K562 (cell line): ENCODE data around the gene SYT10. TPM values are rescaled to one million over a fixed set of nuclear protein-coding genes. Genes with fewer than 3 reads are reported as not detected.

Experiments used
- ATAC-seq: fragments of 200-7000 bp; cut with Tn5 transposase; 3 replicates; pipeline ENCODE4 v1.9.1; 2020; ENCODE audit warnings: moderate library complexity
- BruUV-seq: library from RNA; stranded (reverse); fragments of 400-500 nt; replicated peaks from 2 replicates; lab custom pipeline; 2021; lab: Mats Ljungman, UMichigan
- CTCF ChIA-PET: fragments of 300-600 bp; formaldehyde crosslinking; extraction: SDS; loops from one replicate; lab custom pipeline; 2021; ENCODE audit warnings: low intra/inter-chr PET ratio; lab: Yijun Ruan, JAX
- POLR2A ChIA-PET: fragments of 300-600, 350-650 bp; sonication (Branson Sonifier 250); formaldehyde crosslinking; extraction: SDS; loops from one replicate; lab custom pipeline; 2021; ENCODE audit warnings: antibody characterized with exemption, inconsistent platforms; lab: Yijun Ruan, JAX
- DNase-seq, 4 experiments: peaks; one replicate each; pipeline versions ENCODE4 v3.0.0 to v3.0.0-alpha.2; 2011 to 2018; ENCODE audit warnings: low spot score in 3 of 4, mixed read lengths in 3 of 4; ENCODE audit errors: extremely low read depth in 1 of 4
- FAIRE-seq: peaks from 2 replicates; lab custom pipeline; 2011; peaks lifted over from hg19 to GRCh38; lab: Jason Lieb, UNC
- H2AFZ ChIP-seq: 2 replicates; pipeline ENCODE4 v1.6.0; 2011; ENCODE audit warnings: low read depth, low read length, control low read depth, inconsistent platforms
- H3K27ac ChIP-seq: fragments of 200-600 bp; 3 replicates; pipeline ENCODE4 v1.8.0; 2011; ENCODE audit warnings: low read depth, mild to moderate bottlenecking, control low read depth, inconsistent platforms, low read length, moderate library complexity, mixed read lengths; ENCODE audit errors: extremely low read depth
- H3K27me3 ChIP-seq, 2 experiments: fragments of 300-600 bp in 1 of 2; 2 replicates in 1 of 2; 3 replicates in 1 of 2; pipeline versions ENCODE4 v1.6.0 to v1.8.0; 2011; ENCODE audit warnings: inconsistent platforms in 2 of 2, low read length in 2 of 2, mild to moderate bottlenecking in 1 of 2, mixed read lengths in 1 of 2, moderate library complexity in 1 of 2; ENCODE audit not compliant: control insufficient read depth in 2 of 2, insufficient read depth in 2 of 2
- H3K36me3 ChIP-seq: fragments of 300-600 bp; 3 replicates; pipeline ENCODE4 v1.8.0; 2011; ENCODE audit warnings: mild to moderate bottlenecking, low read length, inconsistent platforms; ENCODE audit not compliant: control insufficient read depth, insufficient read depth
- H3K4me1 ChIP-seq, 2 experiments: fragments of 200-600 bp in 1 of 2; replicated peaks in 1 of 2; 2 replicates in 1 of 2; 3 replicates in 1 of 2; pipeline versions ENCODE4 v1.5.1 to v1.8.0; 2011; ENCODE audit warnings: inconsistent platforms in 2 of 2, low read length in 2 of 2, mild to moderate bottlenecking in 1 of 2, mixed read lengths in 1 of 2, moderate library complexity in 1 of 2; ENCODE audit not compliant: control insufficient read depth in 2 of 2, insufficient read depth in 2 of 2
- H3K4me2 ChIP-seq: 2 replicates; pipeline ENCODE4 v1.6.1; 2011; ENCODE audit warnings: low read length, control low read depth, inconsistent platforms, mixed read lengths; ENCODE audit not compliant: insufficient read depth
- H3K4me3 ChIP-seq: fragments of 200-600 bp; sonication (generic), shearing (Covaris generic); 2 replicates; pipeline ENCODE4 v1.5.1; 2016; ENCODE audit warnings: control low read depth, inconsistent platforms
- H3K79me2 ChIP-seq: fragments of 200-600 bp; 3 replicates; pipeline ENCODE4 v1.8.0; 2011; ENCODE audit warnings: low read length, inconsistent platforms; ENCODE audit not compliant: control insufficient read depth, insufficient read depth
- H3K9ac ChIP-seq, 2 experiments: 2 replicates each; pipeline versions ENCODE4 v1.6.0 to v1.6.1; 2011; ENCODE audit warnings: low read depth in 2 of 2, low read length in 2 of 2, control low read depth in 1 of 2, inconsistent platforms in 1 of 2, mild to moderate bottlenecking in 1 of 2, mixed read lengths in 1 of 2; ENCODE audit not compliant: insufficient read depth in 1 of 2
- H3K9me1 ChIP-seq: one replicate; pipeline ENCODE4 v1.6.0; 2011; ENCODE audit warnings: inconsistent platforms, mild to moderate bottlenecking, low read length, moderate library complexity; ENCODE audit not compliant: control insufficient read depth, insufficient read depth
- H3K9me3 ChIP-seq: replicated peaks from 2 replicates; pipeline ENCODE4 v1.5.1; 2011; ENCODE audit warnings: low read depth, low read length, inconsistent platforms; ENCODE audit not compliant: control insufficient read depth, insufficient read depth
- H4K20me1 ChIP-seq: replicated peaks from 2 replicates; pipeline ENCODE4 v1.6.1; 2011; ENCODE audit warnings: low read length, inconsistent platforms, mixed read lengths; ENCODE audit not compliant: control insufficient read depth, insufficient read depth
- ATF7 ChIP-seq: fragments of 450-650 bp; IDR thresholded peaks from 2 replicates; pipeline ENCODE4 v1.7.1; 2014; ENCODE audit warnings: mild to moderate bottlenecking, moderate library complexity
- E2F6 ChIP-seq, 2 experiments: IDR thresholded peaks; 2 replicates each; pipeline ENCODE4 v1.6.1; 2011; ENCODE audit warnings: borderline replicate concordance in 1 of 2, control low read depth in 1 of 2, low read depth in 1 of 2, low read length in 1 of 2, mild to moderate bottlenecking in 1 of 2, mixed read lengths in 1 of 2, moderate library complexity in 1 of 2; ENCODE audit not compliant: insufficient read depth in 1 of 2, insufficient read length in 1 of 2, poor library complexity in 1 of 2, severe bottlenecking in 1 of 2; ENCODE audit errors: extremely low read depth in 1 of 2
- L3MBTL2 ChIP-seq: fragments of 450-650 bp; IDR thresholded peaks from 2 replicates; pipeline ENCODE4 v1.6.1; 2016; ENCODE audit warnings: mild to moderate bottlenecking, moderate library complexity
- NFIC ChIP-seq: fragments of 450-650 bp; IDR thresholded peaks from 2 replicates; pipeline ENCODE4 v1.6.1; 2017; ENCODE audit warnings: mild to moderate bottlenecking, inconsistent platforms
- WGBS: fragments of 100-300 bp; shearing (Covaris generic); methylation state at CpG from one replicate; pipeline ENCODE4 v1.1.6; 2016; ENCODE audit warnings: low coverage, mixed read lengths; ENCODE audit not compliant: insufficient coverage; ENCODE audit errors: missing lambda C conversion rate; 5-methylcytosine and 5-hydroxymethylcytosine counted together
- in situ Hi-C: fragments of 300-500 bp; cut with MboI; formaldehyde crosslinking; loops from 4 replicates; pipeline ENCODE4 v1.15.0; 2018; ENCODE audit warnings: inconsistent platforms, mixed read lengths
- intact Hi-C: fragments of 100-400 bp; cut with micrococcal nuclease; formaldehyde crosslinking; loops from 2 replicates; pipeline ENCODE4 v1.14.2; 2022
- polyA plus RNA-seq, 8 experiments: library from polyadenylated mRNA; depleted of rRNA in 4 of 8; stranded (reverse) in 5 of 8; unstranded in 3 of 8; fragments of >200 nt; fragmentation: Nextera tagmentation in 2 of 8; fragmentation: Illumina TruSeq in 1 of 8; extraction: Ambion mirVana in 2 of 8; extraction: Trizol in 1 of 8; gene quantifications; 2 replicates each; pipeline versions ENCODE4 v1.2.1 to v1.2.3, GENCODE V29; 2011 to 2014; ENCODE audit warnings: inconsistent platforms in 1 of 8, missing spikeins in 1 of 8
- total RNA-seq, 7 experiments: library from RNA; depleted of rRNA in 6 of 7; stranded (reverse); fragments of >200 nt in 6 of 7; fragmentation: Illumina TruSeq in 2 of 7; extraction: Trizol in 2 of 7; gene quantifications; 2 replicates each; pipeline versions ENCODE4 v1.2.1 to v1.2.3, GENCODE V29; 2011 to 2021; ENCODE audit warnings: low replicate concordance in 1 of 7
- TF ChIP-seq, protein P1 (sequence below): fragments of 450-650 bp; IDR thresholded peaks from 2 replicates; pipeline ENCODE4 v1.6.1; 2016; ENCODE audit warnings: mild to moderate bottlenecking, moderate library complexity
- TF ChIP-seq, protein P2 (sequence below): fragments of 250-450 bp; sonication (Bioruptor Pico); IDR thresholded peaks from 2 replicates; pipeline ENCODE4 v1.8.0; 2021; ENCODE audit warnings: moderate library complexity, mild to moderate bottlenecking, inconsistent platforms

Gene SYT10
- total and polyA plus RNA-seq, 9 of the 15 experiments (the other 6 are each of a cell fraction or from before 2014, with no cell fraction given) = 0.27 to 6.2 (median 2.5) TPM

GRCh38 chr12:33330940-33331339 is 108.7 kb downstream of the SYT10 start:
- TF ChIP-seq L3MBTL2 = peak; percentile 70
- TF ChIP-seq, protein P1, sequence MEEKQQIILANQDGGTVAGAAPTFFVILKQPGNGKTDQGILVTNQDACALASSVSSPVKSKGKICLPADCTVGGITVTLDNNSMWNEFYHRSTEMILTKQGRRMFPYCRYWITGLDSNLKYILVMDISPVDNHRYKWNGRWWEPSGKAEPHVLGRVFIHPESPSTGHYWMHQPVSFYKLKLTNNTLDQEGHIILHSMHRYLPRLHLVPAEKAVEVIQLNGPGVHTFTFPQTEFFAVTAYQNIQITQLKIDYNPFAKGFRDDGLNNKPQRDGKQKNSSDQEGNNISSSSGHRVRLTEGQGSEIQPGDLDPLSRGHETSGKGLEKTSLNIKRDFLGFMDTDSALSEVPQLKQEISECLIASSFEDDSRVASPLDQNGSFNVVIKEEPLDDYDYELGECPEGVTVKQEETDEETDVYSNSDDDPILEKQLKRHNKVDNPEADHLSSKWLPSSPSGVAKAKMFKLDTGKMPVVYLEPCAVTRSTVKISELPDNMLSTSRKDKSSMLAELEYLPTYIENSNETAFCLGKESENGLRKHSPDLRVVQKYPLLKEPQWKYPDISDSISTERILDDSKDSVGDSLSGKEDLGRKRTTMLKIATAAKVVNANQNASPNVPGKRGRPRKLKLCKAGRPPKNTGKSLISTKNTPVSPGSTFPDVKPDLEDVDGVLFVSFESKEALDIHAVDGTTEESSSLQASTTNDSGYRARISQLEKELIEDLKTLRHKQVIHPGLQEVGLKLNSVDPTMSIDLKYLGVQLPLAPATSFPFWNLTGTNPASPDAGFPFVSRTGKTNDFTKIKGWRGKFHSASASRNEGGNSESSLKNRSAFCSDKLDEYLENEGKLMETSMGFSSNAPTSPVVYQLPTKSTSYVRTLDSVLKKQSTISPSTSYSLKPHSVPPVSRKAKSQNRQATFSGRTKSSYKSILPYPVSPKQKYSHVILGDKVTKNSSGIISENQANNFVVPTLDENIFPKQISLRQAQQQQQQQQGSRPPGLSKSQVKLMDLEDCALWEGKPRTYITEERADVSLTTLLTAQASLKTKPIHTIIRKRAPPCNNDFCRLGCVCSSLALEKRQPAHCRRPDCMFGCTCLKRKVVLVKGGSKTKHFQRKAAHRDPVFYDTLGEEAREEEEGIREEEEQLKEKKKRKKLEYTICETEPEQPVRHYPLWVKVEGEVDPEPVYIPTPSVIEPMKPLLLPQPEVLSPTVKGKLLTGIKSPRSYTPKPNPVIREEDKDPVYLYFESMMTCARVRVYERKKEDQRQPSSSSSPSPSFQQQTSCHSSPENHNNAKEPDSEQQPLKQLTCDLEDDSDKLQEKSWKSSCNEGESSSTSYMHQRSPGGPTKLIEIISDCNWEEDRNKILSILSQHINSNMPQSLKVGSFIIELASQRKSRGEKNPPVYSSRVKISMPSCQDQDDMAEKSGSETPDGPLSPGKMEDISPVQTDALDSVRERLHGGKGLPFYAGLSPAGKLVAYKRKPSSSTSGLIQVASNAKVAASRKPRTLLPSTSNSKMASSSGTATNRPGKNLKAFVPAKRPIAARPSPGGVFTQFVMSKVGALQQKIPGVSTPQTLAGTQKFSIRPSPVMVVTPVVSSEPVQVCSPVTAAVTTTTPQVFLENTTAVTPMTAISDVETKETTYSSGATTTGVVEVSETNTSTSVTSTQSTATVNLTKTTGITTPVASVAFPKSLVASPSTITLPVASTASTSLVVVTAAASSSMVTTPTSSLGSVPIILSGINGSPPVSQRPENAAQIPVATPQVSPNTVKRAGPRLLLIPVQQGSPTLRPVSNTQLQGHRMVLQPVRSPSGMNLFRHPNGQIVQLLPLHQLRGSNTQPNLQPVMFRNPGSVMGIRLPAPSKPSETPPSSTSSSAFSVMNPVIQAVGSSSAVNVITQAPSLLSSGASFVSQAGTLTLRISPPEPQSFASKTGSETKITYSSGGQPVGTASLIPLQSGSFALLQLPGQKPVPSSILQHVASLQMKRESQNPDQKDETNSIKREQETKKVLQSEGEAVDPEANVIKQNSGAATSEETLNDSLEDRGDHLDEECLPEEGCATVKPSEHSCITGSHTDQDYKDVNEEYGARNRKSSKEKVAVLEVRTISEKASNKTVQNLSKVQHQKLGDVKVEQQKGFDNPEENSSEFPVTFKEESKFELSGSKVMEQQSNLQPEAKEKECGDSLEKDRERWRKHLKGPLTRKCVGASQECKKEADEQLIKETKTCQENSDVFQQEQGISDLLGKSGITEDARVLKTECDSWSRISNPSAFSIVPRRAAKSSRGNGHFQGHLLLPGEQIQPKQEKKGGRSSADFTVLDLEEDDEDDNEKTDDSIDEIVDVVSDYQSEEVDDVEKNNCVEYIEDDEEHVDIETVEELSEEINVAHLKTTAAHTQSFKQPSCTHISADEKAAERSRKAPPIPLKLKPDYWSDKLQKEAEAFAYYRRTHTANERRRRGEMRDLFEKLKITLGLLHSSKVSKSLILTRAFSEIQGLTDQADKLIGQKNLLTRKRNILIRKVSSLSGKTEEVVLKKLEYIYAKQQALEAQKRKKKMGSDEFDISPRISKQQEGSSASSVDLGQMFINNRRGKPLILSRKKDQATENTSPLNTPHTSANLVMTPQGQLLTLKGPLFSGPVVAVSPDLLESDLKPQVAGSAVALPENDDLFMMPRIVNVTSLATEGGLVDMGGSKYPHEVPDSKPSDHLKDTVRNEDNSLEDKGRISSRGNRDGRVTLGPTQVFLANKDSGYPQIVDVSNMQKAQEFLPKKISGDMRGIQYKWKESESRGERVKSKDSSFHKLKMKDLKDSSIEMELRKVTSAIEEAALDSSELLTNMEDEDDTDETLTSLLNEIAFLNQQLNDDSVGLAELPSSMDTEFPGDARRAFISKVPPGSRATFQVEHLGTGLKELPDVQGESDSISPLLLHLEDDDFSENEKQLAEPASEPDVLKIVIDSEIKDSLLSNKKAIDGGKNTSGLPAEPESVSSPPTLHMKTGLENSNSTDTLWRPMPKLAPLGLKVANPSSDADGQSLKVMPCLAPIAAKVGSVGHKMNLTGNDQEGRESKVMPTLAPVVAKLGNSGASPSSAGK = peak; percentile 34; the same call in 1 of the 2 replicates
- peak; percentile 79 for TF ChIP-seq NFIC
- TF ChIP-seq, protein P2, sequence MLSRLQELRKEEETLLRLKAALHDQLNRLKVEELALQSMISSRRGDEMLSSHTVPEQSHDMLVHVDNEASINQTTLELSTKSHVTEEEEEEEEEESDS (CRISPR knock-in tag) = no peak
- peak in 1 of 2 experiments; percentile 24 for TF ChIP-seq E2F6 (IDR thresholded peaks at IDR 0.05; ENCODE audit: borderline replicate concordance in 1 of 2, extremely low read depth in 1 of 2, insufficient read depth in 1 of 2, insufficient read length in 1 of 2, low read depth in 1 of 2, low read length in 1 of 2, poor library complexity in 1 of 2, severe bottlenecking in 1 of 2)
- no peak for TF ChIP-seq ATF7
- TF ChIP-seq, all 486 proteins: peak for 4
- no peaks in the 10 kb centered on the region for H3K4me1 ChIP-seq
- FAIRE-seq (no peak), ATAC-seq (no peak), DNase-seq (peak in 1 of 4 experiments; percentile 5)
- intact Hi-C loops = no loop called here
- H3K36me3 ChIP-seq = no peaks in the 10 kb centered on the region
- H2AFZ ChIP-seq = no peak overlapping the region
- in situ Hi-C loops = no loop called here
- 15% methylated on average over 2 of the region's 2 CpGs for WGBS
- no peak overlapping the region for H3K4me2 ChIP-seq
- no peaks in the 10 kb centered on the region for H3K27me3 ChIP-seq
- no peak overlapping the region for H3K9ac ChIP-seq
- POLR2A ChIA-PET = interaction anchor here (1.2 kb wide), 1 partner anchor 13 kb away, joined by 3 read pairs; no protein-coding TSS in a partner anchor
- no peaks in the 10 kb centered on the region for H3K9me3 ChIP-seq
- H3K27ac ChIP-seq = no peak overlapping the region
- BruUV-seq = no TSS peak
- no peaks in the 10 kb centered on the region for H3K9me1 ChIP-seq
- CTCF ChIA-PET = no interaction called here
- H3K4me3 ChIP-seq = no peak overlapping the region
- no peaks in the 10 kb centered on the region for H4K20me1 ChIP-seq
- H3K79me2 ChIP-seq = no peaks in the 10 kb centered on the region
